Hematopoietic multipotent progenitor cell treated with erythropoietin and hydrocortisone succinate and interleukin-3 and kit ligand, for 8 days (in vitro differentiated cells): ENCODE results near the gene PLAGL1.
"Not testable (repeated sequence)": the region's sequence is repeated elsewhere in the genome, so short reads cannot be mapped to it uniquely, and the experiment has no call there.

ENCODE experiments used
- DNase-seq: peaks from one replicate; pipeline ENCODE4 v3.0.0-alpha.2; 2015

PLAGL1 gene

GRCh38 chr6:143934867-143935266 is 73.2 kb downstream of the PLAGL1 start:
- no peak for DNase-seq

- DNase-seq: no peak
Observed at GRCh38 chr6:143934331-143934730, 73.7 kb downstream of the PLAGL1 start.

GRCh38 chr6:143929975-143930374 is 78.1 kb downstream of the PLAGL1 start:
- no peak for DNase-seq

- no peak for DNase-seq
Observed at GRCh38 chr6:143928853-143929252, 79.2 kb downstream of the PLAGL1 start.

- not testable (repeated sequence) for DNase-seq
Observed at GRCh38 chr6:143917026-143917425, 91.0 kb downstream of the PLAGL1 start.

- no peak for DNase-seq
Observed at GRCh38 chr6:143912671-143913070, 95.4 kb downstream of the PLAGL1 start.

GRCh38 chr6:143911028-143911427 is 97.0 kb downstream of the PLAGL1 start:
- no peak for DNase-seq

- no peak for DNase-seq
Observed at GRCh38 chr6:143902827-143903226, 105.2 kb downstream of the PLAGL1 start.

- no peak for DNase-seq
Observed at GRCh38 chr6:143901885-143902750, 105.9 kb downstream of the PLAGL1 start.

- DNase-seq: no peak
Observed at GRCh38 chr6:143900358-143900757, 107.7 kb downstream of the PLAGL1 start.

- no peak for DNase-seq
Observed at GRCh38 chr6:143896126-143896860, 111.8 kb downstream of the PLAGL1 start.

- no peak for DNase-seq
Observed at GRCh38 chr6:143894655-143895054, 113.4 kb downstream of the PLAGL1 start.
